DND-41 (cell line): ENCODE results near the gene MLLT1.

Experiments used
- ATAC-seq: fragments of 200-7000 bp; cut with Tn5 transposase; 3 replicates; pipeline ENCODE4 v1.9.1; 2021; ENCODE audit warnings: low read depth; ENCODE audit not compliant: insufficient read depth
- DNase-seq: peaks from one replicate; pipeline ENCODE4 v3.0.0-alpha.2; 2020
- H2AFZ ChIP-seq: 2 replicates; pipeline ENCODE4 v1.6.0; 2012; ENCODE audit warnings: low read depth, low read length
- H3K27ac ChIP-seq: 2 replicates; pipeline ENCODE4 v1.5.1; 2012; ENCODE audit warnings: low read length, inconsistent platforms
- H3K27me3 ChIP-seq: fragments of 200-600 bp; sonication (generic); 2 replicates; pipeline ENCODE4 v1.6.0; 2012; ENCODE audit warnings: low read length, mild to moderate bottlenecking, inconsistent platforms; ENCODE audit not compliant: insufficient read depth, poor library complexity
- H3K36me3 ChIP-seq: 2 replicates; pipeline ENCODE4 v1.5.1; 2012; ENCODE audit warnings: low read length, inconsistent platforms; ENCODE audit not compliant: insufficient read depth
- H3K4me1 ChIP-seq: 2 replicates; pipeline ENCODE4 v1.5.1; 2012; ENCODE audit warnings: mild to moderate bottlenecking, low read length; ENCODE audit not compliant: insufficient read depth
- H3K4me2 ChIP-seq: 2 replicates; pipeline ENCODE4 v1.6.0; 2012; ENCODE audit warnings: mild to moderate bottlenecking, moderate library complexity, low read length, inconsistent platforms; ENCODE audit not compliant: insufficient read depth
- H3K4me3 ChIP-seq, 2 experiments: fragments of 200-600 bp in 1 of 2; shearing (Covaris generic) in 1 of 2; 2 replicates each; pipeline ENCODE4 v1.5.1; 2012 to 2016; ENCODE audit warnings: inconsistent platforms in 2 of 2, low read length in 2 of 2, mild to moderate bottlenecking in 2 of 2, low read depth in 1 of 2, moderate library complexity in 1 of 2
- H3K79me2 ChIP-seq: 2 replicates; pipeline ENCODE4 v1.6.0; 2012; ENCODE audit warnings: low read length, inconsistent platforms; ENCODE audit not compliant: insufficient read depth
- H3K9ac ChIP-seq: 2 replicates; pipeline ENCODE4 v1.6.0; 2012; ENCODE audit warnings: low read depth, mild to moderate bottlenecking, inconsistent platforms, low read length, moderate library complexity
- H3K9me3 ChIP-seq: 2 replicates; pipeline ENCODE4 v1.5.1; 2012; ENCODE audit warnings: low read length, moderate library complexity, mild to moderate bottlenecking, inconsistent platforms; ENCODE audit not compliant: insufficient read depth, severe bottlenecking
- H4K20me1 ChIP-seq: 2 replicates; pipeline ENCODE4 v1.6.0; 2012; ENCODE audit warnings: low read length; ENCODE audit not compliant: insufficient read depth
- EZH2 ChIP-seq: IDR thresholded peaks from 3 replicates; pipeline ENCODE4 v1.6.1; 2012; ENCODE audit warnings: borderline replicate concordance, low read depth, mild to moderate bottlenecking, moderate library complexity, low read length, inconsistent platforms; ENCODE audit not compliant: severe bottlenecking
- TF ChIP-seq, protein P1 (sequence below): IDR thresholded peaks from 2 replicates; pipeline ENCODE4 v1.5.1; 2012; ENCODE audit warnings: borderline replicate concordance, low read length, moderate library complexity, mild to moderate bottlenecking; ENCODE audit not compliant: poor library complexity, severe bottlenecking; ENCODE audit errors: extremely low read depth

The MLLT1 gene

DNA sequence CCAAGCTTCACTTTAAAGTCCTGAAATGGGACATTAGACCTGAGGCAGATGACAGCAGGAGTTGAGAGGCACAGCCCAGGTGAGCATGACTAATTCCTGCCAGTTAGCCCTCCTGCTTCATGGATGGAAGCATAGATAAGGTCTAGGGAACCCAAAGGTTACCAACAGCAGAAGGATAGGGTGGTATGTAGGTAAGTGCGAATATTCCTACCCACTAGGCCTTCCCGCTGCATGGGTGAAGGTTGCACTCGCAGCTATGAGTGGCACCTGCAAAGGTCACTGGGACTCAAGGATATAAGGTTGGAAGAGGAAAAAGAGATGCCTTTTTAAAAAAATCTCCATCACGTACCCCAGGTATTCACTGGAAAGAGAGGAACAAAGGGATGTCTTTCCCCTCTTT, 12.2 kb upstream of the MLLT1 start:
- peak; percentile 22 for DNase-seq
- no peaks in the 10 kb centered on the region for H3K4me1 ChIP-seq
- H3K27ac ChIP-seq, result no peak overlapping the region
- H3K27me3 ChIP-seq, result no peaks in the 10 kb centered on the region
- H3K9ac ChIP-seq, result no peak overlapping the region
- TF ChIP-seq, protein P1, sequence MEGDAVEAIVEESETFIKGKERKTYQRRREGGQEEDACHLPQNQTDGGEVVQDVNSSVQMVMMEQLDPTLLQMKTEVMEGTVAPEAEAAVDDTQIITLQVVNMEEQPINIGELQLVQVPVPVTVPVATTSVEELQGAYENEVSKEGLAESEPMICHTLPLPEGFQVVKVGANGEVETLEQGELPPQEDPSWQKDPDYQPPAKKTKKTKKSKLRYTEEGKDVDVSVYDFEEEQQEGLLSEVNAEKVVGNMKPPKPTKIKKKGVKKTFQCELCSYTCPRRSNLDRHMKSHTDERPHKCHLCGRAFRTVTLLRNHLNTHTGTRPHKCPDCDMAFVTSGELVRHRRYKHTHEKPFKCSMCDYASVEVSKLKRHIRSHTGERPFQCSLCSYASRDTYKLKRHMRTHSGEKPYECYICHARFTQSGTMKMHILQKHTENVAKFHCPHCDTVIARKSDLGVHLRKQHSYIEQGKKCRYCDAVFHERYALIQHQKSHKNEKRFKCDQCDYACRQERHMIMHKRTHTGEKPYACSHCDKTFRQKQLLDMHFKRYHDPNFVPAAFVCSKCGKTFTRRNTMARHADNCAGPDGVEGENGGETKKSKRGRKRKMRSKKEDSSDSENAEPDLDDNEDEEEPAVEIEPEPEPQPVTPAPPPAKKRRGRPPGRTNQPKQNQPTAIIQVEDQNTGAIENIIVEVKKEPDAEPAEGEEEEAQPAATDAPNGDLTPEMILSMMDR, result no peak
- TF ChIP-seq EZH2, result no peak
- no peak overlapping the region for H2AFZ ChIP-seq
- H3K79me2 ChIP-seq, result no peaks in the 10 kb centered on the region
- ATAC-seq, result no peak
- no peak overlapping the region for H3K4me3 ChIP-seq
- no peak overlapping the region for H3K4me2 ChIP-seq
- peaks cover 65% of the 10 kb centered on the region for H3K9me3 ChIP-seq
- H4K20me1 ChIP-seq, result no peaks in the 10 kb centered on the region
- no peaks in the 10 kb centered on the region for H3K36me3 ChIP-seq

DNA sequence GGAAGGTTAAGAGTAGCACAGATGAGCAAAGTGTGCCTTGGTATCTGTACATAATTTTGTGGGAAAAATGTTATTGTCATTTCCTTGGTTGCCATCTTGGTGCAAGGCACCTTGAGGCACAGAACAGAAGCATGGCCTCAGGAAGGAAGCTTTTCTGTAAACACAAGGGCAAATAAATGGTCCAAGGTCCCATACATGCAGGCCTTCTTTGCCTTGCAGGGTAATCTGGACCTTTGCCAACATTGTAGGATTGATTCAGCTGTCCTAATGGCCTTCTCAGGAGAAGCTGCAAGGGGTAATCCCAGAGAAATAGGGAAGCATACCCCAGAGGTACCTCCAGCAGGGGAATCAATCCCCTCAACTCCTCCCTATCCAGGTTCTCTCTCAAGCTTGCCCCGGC, 9.0 kb upstream of the MLLT1 start:
- H3K36me3 ChIP-seq, result no peaks in the 10 kb centered on the region
- H3K79me2 ChIP-seq, result no peaks in the 10 kb centered on the region
- H3K4me3 ChIP-seq, result no peak overlapping the region
- H4K20me1 ChIP-seq, result no peaks in the 10 kb centered on the region
- ATAC-seq (no peak), DNase-seq (no peak)
- no peak overlapping the region for H3K9ac ChIP-seq
- H3K27ac ChIP-seq, result no peak overlapping the region
- no peak for TF ChIP-seq EZH2
- TF ChIP-seq, protein P1, result no peak
- no peak overlapping the region for H3K4me2 ChIP-seq
- no peak overlapping the region for H2AFZ ChIP-seq
- no peaks in the 10 kb centered on the region for H3K4me1 ChIP-seq
- no peaks in the 10 kb centered on the region for H3K27me3 ChIP-seq
- H3K9me3 ChIP-seq, result peaks cover 70% of the 10 kb centered on the region

GRCh38 chr19:6287269-6287885, 7.6 kb upstream of the MLLT1 start:
- H3K27ac ChIP-seq, result no peak overlapping the region
- no peak overlapping the region for H3K9ac ChIP-seq
- H3K4me2 ChIP-seq, result no peak overlapping the region
- H4K20me1 ChIP-seq, result no peaks in the 10 kb centered on the region
- no peaks in the 10 kb centered on the region for H3K4me1 ChIP-seq
- TF ChIP-seq EZH2, result no peak
- TF ChIP-seq, protein P1, result no peak
- no peaks in the 10 kb centered on the region for H3K27me3 ChIP-seq
- ATAC-seq (no peak), DNase-seq (peak; percentile 32)
- H2AFZ ChIP-seq, result no peak overlapping the region
- H3K4me3 ChIP-seq, result peak overlapping the region in 1 of 2 experiments; percentile 12; a peak in 1 of 4 replicates
- no peaks in the 10 kb centered on the region for H3K79me2 ChIP-seq
- H3K9me3 ChIP-seq, result peaks cover 58% of the 10 kb centered on the region
- H3K36me3 ChIP-seq, result no peaks in the 10 kb centered on the region
